HG03575 (cell line): Measurements from ENCODE around the gene CNNM4.
A peak's percentile ranks its signal among the peaks of the same experiment; 100 is the strongest.

ENCODE experiments used
- ATAC-seq: cut with Tn5 transposase; IDR thresholded peaks from one replicate; pipeline ENCODE4 v1.9.1; 2021; ENCODE audit not compliant: unreplicated experiment, insufficient number of reproducible peaks, low FRiP score; ENCODE audit errors: extremely low read depth

The CNNM4 gene

GRCh38 chr2:96806468-96807126 is 45.9 kb downstream of the CNNM4 start:
- ATAC-seq: no peak

- ATAC-seq: no peak
Observed at GRCh38 chr2:96807127-96807471, 46.4 kb downstream of the CNNM4 start.

GRCh38 chr2:96808176-96808837 is 47.6 kb downstream of the CNNM4 start:
- ATAC-seq: no peak

DNA sequence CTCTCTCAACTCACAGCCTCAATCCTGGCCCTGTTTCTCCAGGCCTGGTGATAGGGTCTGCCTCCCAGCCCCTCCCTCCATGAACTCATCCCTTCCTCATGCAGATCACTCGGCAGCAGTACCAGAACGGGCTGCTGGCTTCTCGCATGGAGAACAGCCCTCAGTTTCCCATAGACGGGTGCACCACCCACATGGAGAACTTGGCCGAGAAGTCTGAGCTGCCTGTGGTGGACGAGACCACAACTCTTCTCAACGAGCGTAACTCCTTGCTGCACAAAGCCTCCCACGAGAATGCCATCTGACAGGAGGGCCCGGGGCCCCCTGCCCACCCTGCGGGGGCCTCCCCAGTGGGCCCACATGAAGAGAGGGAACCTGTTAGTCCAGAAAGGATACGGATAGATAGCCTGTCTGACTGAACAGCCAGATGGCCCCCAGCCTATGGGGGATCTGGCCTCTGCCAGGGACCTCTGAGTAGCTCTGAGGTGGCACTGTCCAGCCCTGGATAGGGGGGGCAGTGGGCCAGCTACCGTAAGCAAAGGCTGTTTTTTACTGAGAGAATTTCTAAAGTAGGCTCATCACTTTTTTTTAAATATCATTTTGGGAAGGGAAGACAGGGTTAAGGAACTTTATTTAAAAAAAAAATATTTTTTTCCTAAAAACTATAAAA is 48.6 kb downstream of the CNNM4 start:
- ATAC-seq: no peak

DNA sequence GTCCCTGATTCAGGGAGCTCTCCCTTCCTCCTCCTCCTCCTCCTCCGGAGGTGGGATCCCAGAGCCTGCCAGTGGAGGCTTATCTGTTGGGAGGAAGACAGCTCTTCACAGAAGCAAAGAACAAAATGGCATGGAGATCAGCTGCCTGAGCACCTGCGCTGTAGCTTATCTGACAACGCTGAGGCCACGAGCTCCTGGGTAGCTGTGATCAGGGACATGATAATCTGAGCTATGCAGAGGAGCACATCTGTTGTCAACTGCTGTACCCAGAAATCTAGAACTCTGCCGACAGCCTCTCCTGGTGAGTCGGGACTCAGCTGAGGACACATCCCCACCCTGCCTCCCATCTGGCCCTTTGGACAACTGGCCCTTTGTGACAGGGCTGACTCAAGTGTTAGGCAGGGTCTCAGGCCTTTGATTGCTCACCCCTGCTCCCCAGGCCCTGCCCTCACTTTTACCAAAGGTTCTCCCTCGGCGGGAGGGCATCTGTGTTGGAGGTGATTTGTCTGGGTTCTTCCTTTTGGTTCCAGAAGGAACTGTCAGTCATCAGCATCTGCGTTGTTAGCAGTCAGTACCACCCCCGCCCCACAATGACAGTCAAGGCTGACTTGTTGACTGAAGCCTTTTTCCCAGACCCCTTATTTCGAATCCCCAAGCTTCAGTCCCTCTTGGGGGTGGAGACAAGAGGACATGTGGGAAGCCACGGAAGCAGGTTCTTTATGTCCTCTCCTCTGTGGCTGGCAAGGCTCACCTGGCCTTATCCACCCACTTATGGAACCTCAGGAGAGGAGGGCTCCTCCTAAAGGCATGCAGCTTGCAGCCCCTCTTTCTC is 49.5 kb downstream of the CNNM4 start:
- ATAC-seq: no peak

- ATAC-seq: no peak
Observed at GRCh38 chr2:96810783-96811192, 50.1 kb downstream of the CNNM4 start.

- no peak for ATAC-seq
Observed at GRCh38 chr2:96811917-96812316, 51.2 kb downstream of the CNNM4 start.

DNA sequence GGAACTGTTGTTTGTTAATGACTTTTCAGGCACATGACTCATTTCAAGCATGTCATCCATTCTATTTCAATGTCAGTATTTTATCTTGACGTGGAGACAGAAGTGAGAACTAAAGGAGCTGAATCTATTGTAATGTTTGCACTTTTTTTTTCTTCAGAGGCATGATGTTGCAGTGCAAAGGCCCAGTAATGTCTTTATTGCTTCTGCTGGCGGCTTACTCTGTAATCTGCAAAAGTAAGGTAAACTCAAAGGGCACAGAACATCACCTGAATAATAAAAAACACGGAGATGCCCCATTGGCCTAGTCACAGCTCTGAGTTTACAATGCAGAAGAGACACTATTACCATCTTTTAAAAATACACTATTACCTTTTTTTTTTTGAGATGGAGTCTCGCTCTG is 53.0 kb downstream of the CNNM4 start:
- ATAC-seq: no peak

DNA sequence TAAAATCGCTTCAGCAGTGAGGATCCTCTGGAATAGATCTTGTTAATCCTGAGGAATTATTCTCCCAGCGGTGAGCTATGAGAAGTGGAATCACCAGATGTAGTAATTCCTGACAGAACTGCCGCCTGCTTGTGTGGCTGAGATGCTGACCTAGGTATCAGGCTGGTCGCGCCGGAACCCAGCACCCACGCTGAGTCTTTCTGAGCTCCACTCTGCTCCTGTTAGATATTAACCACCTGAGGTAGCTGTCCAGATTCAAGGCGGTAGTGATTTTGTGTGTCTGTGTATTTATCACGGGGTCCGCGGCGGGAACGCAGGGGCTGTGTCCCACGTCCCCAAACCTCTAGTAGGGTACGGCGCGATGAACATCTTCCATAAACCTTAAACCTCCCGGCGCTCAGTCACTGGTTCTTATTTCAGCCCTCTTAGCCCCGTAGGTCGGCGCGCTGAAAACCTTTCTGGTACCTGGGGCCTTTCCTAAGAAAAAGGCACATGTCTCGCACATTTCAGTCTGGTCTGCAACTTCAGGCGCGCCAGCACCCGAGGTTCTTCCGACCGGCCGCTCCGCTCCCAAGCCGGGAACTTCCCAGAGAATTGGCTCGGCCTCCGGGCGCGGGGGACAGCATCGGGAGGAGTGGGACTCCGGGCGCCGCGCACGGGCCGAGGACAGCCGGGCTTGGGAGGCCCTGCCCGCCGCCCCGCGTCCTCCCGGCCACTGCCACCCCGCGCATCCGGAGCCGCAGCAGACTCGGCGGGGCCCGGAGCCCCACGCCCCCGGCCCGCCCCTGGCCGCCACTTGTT is 54.8 kb downstream of the CNNM4 start:
- ATAC-seq: no peak

DNA sequence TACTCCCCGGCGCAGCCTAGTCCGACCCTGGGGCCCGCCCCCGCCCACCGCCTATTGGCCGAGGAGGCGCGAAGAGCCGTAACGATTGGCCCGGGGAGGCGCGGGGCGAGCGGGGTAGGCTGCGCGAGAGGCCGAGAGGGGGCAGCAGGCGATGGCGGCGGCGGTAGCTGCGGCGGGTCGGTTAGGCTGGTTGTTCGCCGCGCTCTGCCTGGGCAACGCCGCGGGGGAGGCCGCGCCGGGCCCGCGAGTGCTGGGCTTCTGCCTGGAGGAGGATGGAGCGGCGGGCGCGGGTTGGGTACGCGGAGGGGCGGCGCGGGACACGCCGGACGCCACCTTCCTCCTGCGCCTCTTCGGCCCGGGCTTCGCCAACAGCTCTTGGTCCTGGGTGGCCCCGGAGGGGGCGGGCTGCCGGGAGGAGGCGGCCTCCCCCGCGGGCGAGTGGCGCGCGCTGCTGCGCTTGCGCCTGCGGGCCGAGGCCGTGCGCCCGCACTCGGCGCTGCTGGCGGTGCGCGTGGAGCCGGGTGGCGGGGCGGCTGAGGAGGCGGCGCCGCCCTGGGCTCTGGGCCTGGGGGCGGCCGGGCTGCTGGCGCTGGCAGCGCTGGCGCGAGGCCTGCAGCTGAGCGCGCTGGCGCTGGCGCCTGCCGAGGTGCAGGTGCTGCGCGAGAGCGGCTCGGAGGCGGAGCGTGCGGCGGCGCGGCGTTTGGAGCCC is 55.6 kb downstream of the CNNM4 start, which contains the start of gene CNNM3:
CNNM3 (plus strand) TSS at position 142 of the 709 bp plus-strand sequence; CDS start at position 152, 10 bp downstream.
- ATAC-seq: peak; percentile 41

DNA sequence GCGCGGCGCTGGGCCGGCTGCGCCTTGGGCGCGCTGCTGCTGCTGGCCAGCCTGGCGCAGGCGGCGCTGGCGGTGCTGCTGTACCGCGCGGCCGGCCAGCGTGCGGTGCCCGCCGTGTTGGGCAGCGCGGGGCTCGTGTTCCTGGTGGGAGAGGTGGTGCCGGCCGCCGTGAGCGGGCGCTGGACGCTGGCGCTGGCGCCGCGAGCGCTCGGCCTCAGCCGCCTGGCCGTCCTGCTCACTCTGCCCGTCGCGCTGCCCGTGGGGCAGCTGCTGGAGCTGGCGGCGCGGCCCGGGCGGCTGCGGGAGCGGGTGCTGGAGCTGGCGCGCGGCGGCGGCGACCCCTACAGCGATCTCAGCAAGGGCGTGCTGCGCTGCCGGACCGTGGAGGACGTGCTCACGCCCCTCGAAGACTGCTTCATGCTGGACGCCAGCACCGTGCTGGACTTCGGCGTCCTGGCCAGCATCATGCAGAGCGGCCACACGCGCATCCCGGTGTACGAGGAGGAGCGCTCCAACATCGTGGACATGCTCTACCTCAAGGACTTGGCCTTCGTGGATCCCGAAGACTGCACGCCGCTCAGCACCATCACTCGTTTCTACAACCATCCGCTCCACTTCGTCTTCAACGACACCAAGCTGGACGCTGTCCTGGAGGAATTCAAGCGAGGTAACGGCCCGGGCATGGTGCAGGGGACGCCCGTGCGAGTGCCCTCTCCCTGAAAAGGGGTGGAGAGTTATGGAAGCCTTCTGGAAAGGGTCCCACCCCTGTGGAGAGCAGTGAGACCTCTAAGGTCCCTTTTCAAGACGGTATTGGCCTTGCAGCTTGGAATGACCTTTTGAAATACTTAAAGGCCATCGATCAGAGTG is 56.4 kb downstream of the CNNM4 start:
- ATAC-seq: no peak

DNA sequence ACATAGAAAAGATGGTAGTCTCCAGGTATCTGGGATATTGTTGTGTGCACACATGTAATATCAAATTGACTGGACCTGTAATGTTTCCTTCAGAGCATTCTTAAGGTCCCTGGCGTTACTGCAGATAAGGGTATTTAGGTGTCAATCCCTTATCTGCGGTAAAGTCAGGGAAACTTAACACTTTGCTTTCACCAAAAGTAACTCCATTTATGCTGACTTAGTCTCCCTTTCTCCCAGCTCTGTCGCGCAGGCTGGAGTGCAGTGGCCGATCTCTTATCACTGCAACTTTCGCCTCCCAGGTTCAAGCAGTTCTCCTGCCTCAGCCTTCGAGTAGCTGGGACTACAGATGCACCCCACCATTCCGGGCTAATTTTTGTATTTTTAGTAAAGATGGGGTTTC is 57.2 kb downstream of the CNNM4 start:
- ATAC-seq: no peak

DNA sequence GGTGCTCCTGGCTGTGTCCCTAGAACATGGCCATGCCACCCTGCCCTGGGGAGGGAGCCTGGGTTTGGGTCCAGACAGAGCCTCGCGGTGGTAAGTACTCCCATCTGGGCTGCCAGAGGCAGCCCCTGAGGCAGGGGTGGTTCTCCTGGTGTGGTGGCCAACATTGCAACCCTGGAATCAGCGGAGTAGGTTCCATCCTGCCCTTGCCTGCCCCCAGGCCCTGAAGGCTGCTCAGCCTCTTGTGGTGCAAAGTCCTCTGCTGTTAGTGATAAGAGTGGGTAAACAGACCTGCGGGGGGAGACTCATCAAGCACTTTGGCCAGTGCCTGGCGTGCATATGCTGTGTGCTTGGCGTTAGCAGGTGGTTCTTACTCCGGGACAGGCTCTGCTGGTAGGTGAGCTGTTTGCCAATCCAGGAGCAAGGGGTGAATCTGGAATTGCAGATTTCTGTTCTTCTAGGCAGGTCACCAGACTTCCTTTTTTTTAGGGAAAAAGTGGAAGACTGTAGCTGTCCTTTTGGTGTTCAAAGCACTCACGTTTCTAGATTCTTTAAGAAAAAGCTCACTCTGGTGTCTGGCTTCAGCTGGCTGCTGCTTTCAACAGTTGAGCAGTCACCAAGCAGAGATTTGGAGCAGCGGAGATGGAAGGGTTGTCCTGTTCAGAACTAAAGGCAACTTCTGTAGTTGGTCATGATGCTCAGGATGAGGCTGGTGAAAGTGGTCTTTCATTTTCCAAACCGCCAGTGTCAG is 58.6 kb downstream of the CNNM4 start:
- no peak for ATAC-seq

DNA sequence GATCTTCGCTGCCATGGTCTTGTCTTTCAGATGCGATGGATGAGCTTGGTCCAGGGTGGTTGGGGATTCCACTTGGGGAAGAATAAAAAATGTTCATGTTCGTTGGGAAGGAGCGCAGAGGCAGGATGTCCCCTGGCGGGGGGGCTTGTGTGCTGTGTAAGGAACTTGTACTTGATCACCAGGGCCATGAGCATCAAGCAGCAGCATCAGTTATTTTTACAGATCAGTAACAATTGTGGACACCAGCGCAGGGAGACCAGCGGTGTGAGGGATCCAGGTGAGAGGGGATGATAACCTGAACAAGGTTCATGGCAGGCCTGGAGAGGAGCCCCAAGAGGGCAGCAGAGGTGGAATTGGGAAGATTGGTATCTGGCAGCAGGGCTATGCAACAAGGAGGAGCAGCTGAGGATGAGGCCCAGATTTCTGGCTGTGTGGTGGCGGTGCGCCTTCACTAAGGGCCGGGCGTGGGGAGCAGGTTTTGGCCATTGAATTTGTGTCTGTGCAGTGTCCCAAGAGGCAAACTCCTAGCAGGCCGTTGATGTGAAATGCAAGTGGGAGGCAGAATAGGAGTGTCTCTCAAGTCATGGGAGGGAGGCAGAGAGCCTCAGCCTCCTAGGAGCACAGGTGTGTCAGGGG is 59.3 kb downstream of the CNNM4 start:
- no peak for ATAC-seq

DNA sequence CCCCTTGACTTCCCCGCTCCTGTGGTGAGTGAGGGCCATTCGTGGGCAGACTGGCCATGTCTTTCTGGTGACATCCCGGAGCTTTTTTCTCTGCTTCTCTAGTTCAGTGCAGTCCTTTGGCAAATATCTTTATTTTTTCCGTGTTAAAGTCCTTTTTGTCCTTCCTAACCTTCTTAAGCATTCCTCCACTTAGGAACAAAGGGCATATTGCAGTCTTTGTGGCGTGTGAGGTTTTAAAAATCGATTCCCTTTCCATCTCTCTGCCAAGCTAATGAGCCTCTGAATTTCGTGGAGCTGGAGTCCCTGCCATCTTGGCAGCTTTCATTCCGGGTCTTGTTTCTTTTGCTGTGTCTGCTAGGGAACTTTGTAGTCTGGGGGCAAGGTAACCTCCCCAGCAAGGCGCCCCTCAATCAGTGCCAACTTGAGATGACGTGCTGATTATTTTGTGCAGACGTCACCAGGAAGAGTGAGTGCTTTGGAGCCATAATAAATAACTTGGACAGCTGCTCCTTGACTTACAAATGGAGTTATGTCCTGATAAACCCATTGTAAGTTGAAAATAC is 60.5 kb downstream of the CNNM4 start:
- no peak for ATAC-seq

- ATAC-seq: no peak
Observed at GRCh38 chr2:96822786-96823185, 62.1 kb downstream of the CNNM4 start.
